Activated CD4-positive, alpha-beta memory T cell treated with anti-CD3 and anti-CD28 coated beads for 36 hours (primary cell): ENCODE results near the gene CSH2. TPM values are rescaled to one million over a fixed set of nuclear protein-coding genes. Genes with fewer than 3 reads are reported as not detected.
"Not testable (repeated sequence)": the region's sequence is repeated elsewhere in the genome, so short reads cannot be mapped to it uniquely, and the experiment has no call there.

Source experiments
- CTCF ChIA-PET: fragments of 350-600 bp; sonication (Branson Sonifier 250); formaldehyde crosslinking; loops from one replicate; lab custom pipeline; 2021; ENCODE audit warnings: antibody characterized with exemption, inconsistent platforms; lab: Charles Lee
- POLR2A ChIA-PET: fragments of 350-600 bp; sonication (Branson Sonifier 250); formaldehyde crosslinking; loops from one replicate; lab custom pipeline; 2021; ENCODE audit warnings: antibody characterized with exemption; lab: Charles Lee
- DNase-seq: peaks from one replicate; pipeline ENCODE4 v3.0.0-alpha.2; 2020
- H3K27ac Mint-ChIP-seq: one replicate; pipeline ENCODE4 v1.8.0; 2021; ENCODE audit warnings: mixed read lengths
- H3K27me3 Mint-ChIP-seq: one replicate; pipeline ENCODE4 v1.8.0; 2021; ENCODE audit warnings: mixed read lengths
- H3K36me3 Mint-ChIP-seq: one replicate; pipeline ENCODE4 v1.8.0; 2021; ENCODE audit warnings: mixed read lengths
- H3K4me1 Mint-ChIP-seq: one replicate; pipeline ENCODE4 v1.8.0; 2021; ENCODE audit warnings: low read depth, mixed read lengths
- H3K4me3 Mint-ChIP-seq: one replicate; pipeline ENCODE4 v1.8.0; 2021; ENCODE audit warnings: mild to moderate bottlenecking, mixed read lengths
- H3K9me3 Mint-ChIP-seq: one replicate; pipeline ENCODE4 v1.8.0; 2021; ENCODE audit warnings: mixed read lengths
- intact Hi-C: fragments of 100-400 bp; cut with micrococcal nuclease; formaldehyde crosslinking; loops from one replicate; pipeline ENCODE4 v1.15.1; 2023
- total RNA-seq, 2 experiments: library from RNA; stranded (reverse); gene quantifications; one replicate each; pipeline ENCODE4 v1.2.3, GENCODE V29; 2021

Gene CSH2
- total RNA-seq, 2 experiments from 2014 or later, result not detected

GRCh38 chr17:63914471-63914870, 41.0 kb upstream of the CSH2 start:
- DNase-seq, result no peak
- H3K36me3 Mint-ChIP-seq, result no peaks in the 10 kb centered on the region
- no peaks in the 10 kb centered on the region for H3K27me3 Mint-ChIP-seq
- ChIA-PET CTCF (no interaction called here), POLR2A (no interaction called here)
- no peak overlapping the region for H3K27ac Mint-ChIP-seq
- no peak overlapping the region for H3K4me3 Mint-ChIP-seq
- H3K9me3 Mint-ChIP-seq, result no peaks in the 10 kb centered on the region
- H3K4me1 Mint-ChIP-seq, result peaks cover 5% of the 10 kb centered on the region
- intact Hi-C loops, result loop anchor here (10.0 kb wide), 1 partner anchor 370 kb away; no protein-coding TSS in a partner anchor

- ChIA-PET POLR2A (interaction anchor here (0.9 kb wide), 1 partner anchor 235 kb away, joined by 3 read pairs; no protein-coding TSS in a partner anchor), CTCF (interaction anchor here (0.7 to 4.1 kb wide), 31 partner anchors 8 to 370 kb away, joined by 3 to 32 read pairs (median 4); partner anchors contain the start of gene CD79B)
- peak; percentile 77 for DNase-seq
- no peaks in the 10 kb centered on the region for H3K9me3 Mint-ChIP-seq
- H3K4me1 Mint-ChIP-seq, result no peaks in the 10 kb centered on the region
- no peaks in the 10 kb centered on the region for H3K27me3 Mint-ChIP-seq
- H3K4me3 Mint-ChIP-seq, result no peak overlapping the region
- intact Hi-C loops, result loop anchor here (10.0 kb wide), 1 partner anchor 373 kb away; no protein-coding TSS in a partner anchor
- no peaks in the 10 kb centered on the region for H3K36me3 Mint-ChIP-seq
- H3K27ac Mint-ChIP-seq, result no peak overlapping the region
These were observed 38.2 kb upstream of the CSH2 start for GRCh38 chr17:63911657-63912100.

DNA sequence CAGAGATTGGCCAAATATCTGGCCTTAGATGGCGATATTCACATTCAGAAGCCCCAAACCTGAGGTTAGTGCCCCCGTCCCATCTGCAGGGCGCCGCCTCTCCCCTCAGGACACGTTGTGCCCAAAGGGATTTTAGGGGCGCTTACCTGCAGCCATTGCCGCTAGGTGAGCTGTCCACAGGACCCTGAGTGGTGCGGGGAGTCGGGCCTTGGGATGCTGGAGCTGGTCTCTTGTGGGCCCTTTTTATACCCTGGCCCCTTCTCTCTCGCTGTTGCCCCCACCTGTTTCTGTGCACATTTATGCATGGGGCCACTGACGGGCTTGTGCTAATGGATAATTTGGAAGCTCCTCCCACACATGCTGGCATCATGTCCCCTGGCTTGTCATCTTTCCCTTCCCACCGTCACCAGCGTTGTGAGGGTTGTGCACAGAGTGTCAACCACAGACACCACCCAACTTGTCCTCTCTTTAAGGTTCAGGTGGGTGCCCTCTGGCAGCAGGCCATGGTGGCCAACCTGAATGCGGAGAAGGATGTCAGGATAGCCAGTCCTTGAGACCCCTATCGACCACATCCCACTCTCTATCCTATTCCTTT, 37.7 kb upstream of the CSH2 start, which contains the start of gene CSHL1:
TSS of gene CSHL1 (minus strand) at position 218 of the 595 bp plus-strand sequence. CDS start at position 156, 62 bp downstream.
- Mint-ChIP-seq H3K4me1 (no peaks in the 10 kb centered on the region), H3K9me3 (no peaks in the 10 kb centered on the region), H3K27me3 (no peaks in the 10 kb centered on the region), H3K36me3 (no peaks in the 10 kb centered on the region), H3K27ac (no peak within 1 kb of the TSS), H3K4me3 (no peak within 1 kb of the TSS)
- CTCF ChIA-PET, result interaction anchor here (1.0 to 4.1 kb wide), 20 partner anchors 9 to 371 kb away, joined by 3 to 32 read pairs (median 6); partner anchors contain the start of gene CD79B
- intact Hi-C loops, result loop anchor here (10.0 kb wide), 1 partner anchor 374 kb away; no protein-coding TSS in a partner anchor
- POLR2A ChIA-PET, result interaction anchor here (0.9 kb wide), 1 partner anchor 235 kb away, joined by 3 read pairs; no protein-coding TSS in a partner anchor
- no peak for DNase-seq

- Mint-ChIP-seq H3K4me3 (no peak overlapping the region), H3K27ac (no peak overlapping the region), H3K9me3 (no peaks in the 10 kb centered on the region), H3K36me3 (no peaks in the 10 kb centered on the region), H3K27me3 (no peaks in the 10 kb centered on the region), H3K4me1 (no peaks in the 10 kb centered on the region)
- ChIA-PET CTCF (interaction anchor here (2.1 to 4.1 kb wide), 8 partner anchors 10 to 372 kb away, joined by 6 to 32 read pairs (median 14); partner anchors contain the start of gene CD79B), POLR2A (no interaction called here)
- DNase-seq, result no peak
- intact Hi-C loops, result loop anchor here (10.0 kb wide), 1 partner anchor 375 kb away; no protein-coding TSS in a partner anchor
These were observed 36.6 kb upstream of the CSH2 start for GRCh38 chr17:63910096-63910495.

- CTCF ChIA-PET, result interaction anchor here (3.2 kb wide), 1 partner anchor 373 kb away, joined by 13 read pairs; no protein-coding TSS in a partner anchor
- intact Hi-C loops, H3K27ac Mint-ChIP-seq, H3K36me3 Mint-ChIP-seq, H3K27me3 Mint-ChIP-seq, DNase-seq, H3K4me3 Mint-ChIP-seq, H3K9me3 Mint-ChIP-seq, H3K4me1 Mint-ChIP-seq, POLR2A ChIA-PET: not testable (repeated sequence)
These were observed 36.1 kb upstream of the CSH2 start for GRCh38 chr17:63909586-63909985.

GRCh38 chr17:63907161-63907778, 33.8 kb upstream of the CSH2 start:
- CTCF ChIA-PET, result interaction anchor here (0.6 to 1.9 kb wide), 6 partner anchors 13 to 392 kb away, joined by 3 to 4 read pairs (median 3); partner anchors contain the start of gene GH2
- H3K36me3 Mint-ChIP-seq, POLR2A ChIA-PET, H3K27ac Mint-ChIP-seq, H3K4me3 Mint-ChIP-seq, H3K9me3 Mint-ChIP-seq, intact Hi-C loops, H3K4me1 Mint-ChIP-seq, H3K27me3 Mint-ChIP-seq: not testable (repeated sequence)
- peak; percentile 34 for DNase-seq

DNA sequence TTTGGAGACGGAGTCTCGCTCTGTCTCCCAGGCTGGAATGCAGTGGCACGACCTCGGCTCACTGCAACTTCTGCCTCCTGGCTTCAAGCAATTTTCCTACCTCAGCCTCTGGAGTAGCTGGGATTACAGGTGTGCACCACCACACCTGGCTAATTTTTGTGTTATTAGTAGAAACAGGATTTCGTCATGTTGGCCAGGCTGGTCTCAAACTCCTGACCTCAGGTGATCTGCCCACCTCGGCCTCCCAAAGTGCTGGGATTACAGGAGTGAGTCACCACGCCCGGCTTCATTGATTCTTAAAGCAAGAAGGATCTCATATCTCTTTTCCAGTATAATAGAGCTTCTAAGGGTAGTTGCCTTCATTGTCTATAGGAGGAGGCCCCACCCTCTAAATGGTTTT, 31.3 kb upstream of the CSH2 start:
- DNase-seq, H3K9me3 Mint-ChIP-seq, POLR2A ChIA-PET, H3K36me3 Mint-ChIP-seq, H3K4me1 Mint-ChIP-seq, H3K27me3 Mint-ChIP-seq, H3K4me3 Mint-ChIP-seq, H3K27ac Mint-ChIP-seq, intact Hi-C loops: not testable (repeated sequence)
- CTCF ChIA-PET, result interaction anchor here (0.9 to 4.7 kb wide), 8 partner anchors 13 to 229 kb away, joined by 3 to 28 read pairs (median 13); partner anchors contain the start of gene GH1

DNA sequence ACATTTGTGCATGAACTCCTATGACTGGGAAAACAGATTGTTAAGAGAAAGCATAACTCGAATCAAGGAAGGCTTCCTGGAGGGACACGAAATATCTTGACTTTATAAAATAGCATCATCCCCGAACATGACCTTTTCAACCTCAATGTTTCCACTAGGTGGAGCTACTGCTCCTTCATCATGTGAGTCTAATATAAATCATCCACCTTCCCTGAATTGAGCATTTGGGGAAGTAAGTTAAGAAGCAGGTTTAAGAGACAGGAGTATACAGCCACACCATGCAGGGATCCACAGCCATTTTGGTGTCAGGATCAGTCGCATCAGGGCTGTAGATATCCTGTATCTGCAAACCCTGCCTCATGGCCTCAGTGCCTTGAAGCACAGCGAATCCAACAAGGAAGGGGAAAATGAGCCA, 30.3 kb upstream of the CSH2 start:
- POLR2A ChIA-PET, H3K27ac Mint-ChIP-seq, intact Hi-C loops, DNase-seq, H3K4me3 Mint-ChIP-seq, H3K9me3 Mint-ChIP-seq, H3K27me3 Mint-ChIP-seq, H3K36me3 Mint-ChIP-seq: not testable (repeated sequence)
- H3K4me1 Mint-ChIP-seq, result peaks cover 16% of the 10 kb centered on the region
- CTCF ChIA-PET, result interaction anchor here (0.8 to 4.7 kb wide), 11 partner anchors 8 to 355 kb away, joined by 3 to 28 read pairs (median 6); no protein-coding TSS in a partner anchor

- H3K36me3 Mint-ChIP-seq, H3K27ac Mint-ChIP-seq, POLR2A ChIA-PET, H3K9me3 Mint-ChIP-seq, H3K27me3 Mint-ChIP-seq, intact Hi-C loops, H3K4me3 Mint-ChIP-seq, DNase-seq: not testable (repeated sequence)
- CTCF ChIA-PET, result interaction anchor here (0.6 to 4.7 kb wide), 9 partner anchors 10 to 270 kb away, joined by 3 to 28 read pairs (median 16); partner anchors contain the start of gene GH1
- H3K4me1 Mint-ChIP-seq, result peaks cover 19% of the 10 kb centered on the region
These were observed 28.5 kb upstream of the CSH2 start for GRCh38 chr17:63901971-63902370.

GRCh38 chr17:63898899-63899798, 25.7 kb upstream of the CSH2 start:
- CTCF ChIA-PET, result interaction anchor here (0.9 to 1.1 kb wide), 2 partner anchors 9 to 47 kb away, joined by 4 to 7 read pairs; no protein-coding TSS in a partner anchor
- H3K4me3 Mint-ChIP-seq, H3K27ac Mint-ChIP-seq, POLR2A ChIA-PET, H3K36me3 Mint-ChIP-seq, H3K9me3 Mint-ChIP-seq, H3K27me3 Mint-ChIP-seq: not testable (repeated sequence)
- peak; percentile 74 for DNase-seq
- intact Hi-C loops, result loop anchor here (5.0 kb wide), 1 partner anchor 128 kb away; no protein-coding TSS in a partner anchor
- H3K4me1 Mint-ChIP-seq, result peaks cover 19% of the 10 kb centered on the region
